ENCODE data around the gene TFEC. TPM values are rescaled to one million over a fixed set of nuclear protein-coding genes. Genes with fewer than 3 reads are reported as not detected.

Gene TFEC
- total and polyA plus RNA-seq, 10 donors = 6.8 to 55.7 (median 34.1) TPM

GRCh38 chr7:115964799-115965198 is 65.8 kb downstream of the TFEC start:
- no peaks in the 10 kb centered on the region for H3K4me1 ChIP-seq
- no peaks in the 10 kb centered on the region for H3K36me3 ChIP-seq
- H3K27me3 ChIP-seq (replicated peaks in 1 of 7) = no peaks in the 10 kb centered on the region
- 60 to 85% (median 70%) methylated on average over 1 of the region's 1 CpG for WGBS, 5 donors
- TF ChIP-seq POLR2AphosphoS5 (IDR thresholded peaks at IDR 0.05) (no peak), CTCF (IDR thresholded peaks at IDR 0.05 in 8 of 11, conservative IDR thresholded peaks at IDR 0.05 in 3 of 11) (no peak), POLR2A (IDR thresholded peaks at IDR 0.05) (no peak)
- intact Hi-C loops (cut with DNase I; ENCODE audit: low total_unique reads) = no loop called here
- no peak for DNase-seq
- no peak overlapping the region for H3K27ac ChIP-seq
- no peak overlapping the region for H3K4me3 ChIP-seq
- H3K9me3 ChIP-seq = no peaks in the 10 kb centered on the region

GRCh38 chr7:115962340-115962739 is 68.2 kb downstream of the TFEC start:
- Histone ChIP-seq H3K4me1 (no peaks in the 10 kb centered on the region), H3K36me3 (no peaks in the 10 kb centered on the region), H3K9me3 (no peaks in the 10 kb centered on the region), H3K4me3 (no peak overlapping the region), H3K27me3 (replicated peaks in 1 of 7) (no peaks in the 10 kb centered on the region), H3K27ac (no peak overlapping the region)
- no peak for DNase-seq
- TF ChIP-seq POLR2AphosphoS5 (IDR thresholded peaks at IDR 0.05) (no peak), CTCF (IDR thresholded peaks at IDR 0.05 in 8 of 11, conservative IDR thresholded peaks at IDR 0.05 in 3 of 11) (no peak), POLR2A (IDR thresholded peaks at IDR 0.05) (no peak)
- intact Hi-C loops (cut with DNase I; ENCODE audit: low total_unique reads) = no loop called here

- no peaks in the 10 kb centered on the region for H3K9me3 ChIP-seq
- no peak overlapping the region for H3K27ac ChIP-seq
- no peaks in the 10 kb centered on the region for H3K4me1 ChIP-seq
- DNase-seq = no peak
- WGBS, 5 donors = 80 to 88% (median 82%) methylated on average over 5 of the region's 5 CpGs
- no peaks in the 10 kb centered on the region for H3K27me3 ChIP-seq (replicated peaks in 1 of 7)
- TF ChIP-seq POLR2A (IDR thresholded peaks at IDR 0.05) = no peak
- no peak for TF ChIP-seq POLR2AphosphoS5 (IDR thresholded peaks at IDR 0.05)
- no peak for TF ChIP-seq CTCF (IDR thresholded peaks at IDR 0.05 in 8 of 11, conservative IDR thresholded peaks at IDR 0.05 in 3 of 11)
- no peak overlapping the region for H3K4me3 ChIP-seq
- peaks cover 0 to 12% (median 0%) of the 10 kb centered on the region in 6 donors for H3K36me3 ChIP-seq
- intact Hi-C loops (cut with DNase I; ENCODE audit: low total_unique reads) = no loop called here
Measured at GRCh38 chr7:115953592-115954255, 76.8 kb downstream of the TFEC start.

- H3K27me3 ChIP-seq (replicated peaks in 1 of 7) = no peaks in the 10 kb centered on the region
- H3K36me3 ChIP-seq = peaks cover 0 to 12% (median 0%) of the 10 kb centered on the region in 6 donors
- no peaks in the 10 kb centered on the region for H3K4me1 ChIP-seq
- TF ChIP-seq POLR2A (IDR thresholded peaks at IDR 0.05) (no peak), POLR2AphosphoS5 (IDR thresholded peaks at IDR 0.05) (no peak), CTCF (IDR thresholded peaks at IDR 0.05 in 8 of 11, conservative IDR thresholded peaks at IDR 0.05 in 3 of 11) (no peak)
- H3K27ac ChIP-seq = no peak overlapping the region
- no peaks in the 10 kb centered on the region for H3K9me3 ChIP-seq
- peak; percentile 20 for DNase-seq
- H3K4me3 ChIP-seq = no peak overlapping the region
- 80 to 90% (median 84%) methylated on average over 4 of the region's 4 CpGs for WGBS, 5 donors
- intact Hi-C loops (cut with DNase I; ENCODE audit: low total_unique reads) = no loop called here
Measured at GRCh38 chr7:115952832-115953231, 77.7 kb downstream of the TFEC start.

All from spleen (tissue), 11 donors.